ENCODE measurements around the gene TRPC4.

TRPC4 gene

DNA sequence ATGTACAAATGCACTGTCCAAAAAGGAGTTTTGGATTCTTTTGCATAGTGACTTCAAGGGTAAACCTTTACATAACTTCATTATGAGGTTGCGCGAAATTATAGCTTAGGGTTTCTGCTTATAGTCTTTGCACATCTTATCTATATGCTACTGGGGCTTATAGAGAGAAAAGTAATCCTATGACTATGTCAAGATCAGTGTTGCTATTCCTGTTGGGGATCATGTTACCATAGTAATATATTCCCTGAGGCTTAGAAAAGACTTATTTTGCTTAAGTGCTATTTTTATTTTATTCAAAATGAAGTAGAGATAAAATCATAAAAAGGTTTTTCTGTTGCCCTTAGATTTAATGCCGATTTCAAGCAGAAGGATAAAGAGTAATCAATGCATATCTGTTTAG is 256.3 kb downstream of the TRPC4 start:
- Histone ChIP-seq H3K4me2 (ENCODE audit: low read depth, low read length, poor library complexity, severe bottlenecking) (no peak overlapping the region), H3K9me2 (replicated peaks; ENCODE audit: insufficient read depth, low read length) (no peaks in the 10 kb centered on the region), H3K27me3 (ENCODE audit: low read length) (no peaks in the 10 kb centered on the region), H3K36me3 (ENCODE audit: low read length) (no peaks in the 10 kb centered on the region), H4K20me1 (ENCODE audit: low read depth, low read length) (no peaks in the 10 kb centered on the region), H3K9ac (ENCODE audit: low read length) (no peak overlapping the region), H3K79me2 (ENCODE audit: insufficient read depth, low read length) (no peaks in the 10 kb centered on the region), H3F3A (ENCODE audit: insufficient read depth) (no peaks in the 10 kb centered on the region), H3K9me3 (ENCODE audit: insufficient read depth, low read length) (no peaks in the 10 kb centered on the region), H3K27ac (ENCODE audit: low read depth, low read length) (no peak overlapping the region), H2AFZ (ENCODE audit: low read depth, low read length, severe bottlenecking) (no peak overlapping the region), H3K4me3 (ENCODE audit: insufficient read depth, low read length, poor library complexity, severe bottlenecking) (no peak overlapping the region)
- TF ChIP-seq, protein P1, sequence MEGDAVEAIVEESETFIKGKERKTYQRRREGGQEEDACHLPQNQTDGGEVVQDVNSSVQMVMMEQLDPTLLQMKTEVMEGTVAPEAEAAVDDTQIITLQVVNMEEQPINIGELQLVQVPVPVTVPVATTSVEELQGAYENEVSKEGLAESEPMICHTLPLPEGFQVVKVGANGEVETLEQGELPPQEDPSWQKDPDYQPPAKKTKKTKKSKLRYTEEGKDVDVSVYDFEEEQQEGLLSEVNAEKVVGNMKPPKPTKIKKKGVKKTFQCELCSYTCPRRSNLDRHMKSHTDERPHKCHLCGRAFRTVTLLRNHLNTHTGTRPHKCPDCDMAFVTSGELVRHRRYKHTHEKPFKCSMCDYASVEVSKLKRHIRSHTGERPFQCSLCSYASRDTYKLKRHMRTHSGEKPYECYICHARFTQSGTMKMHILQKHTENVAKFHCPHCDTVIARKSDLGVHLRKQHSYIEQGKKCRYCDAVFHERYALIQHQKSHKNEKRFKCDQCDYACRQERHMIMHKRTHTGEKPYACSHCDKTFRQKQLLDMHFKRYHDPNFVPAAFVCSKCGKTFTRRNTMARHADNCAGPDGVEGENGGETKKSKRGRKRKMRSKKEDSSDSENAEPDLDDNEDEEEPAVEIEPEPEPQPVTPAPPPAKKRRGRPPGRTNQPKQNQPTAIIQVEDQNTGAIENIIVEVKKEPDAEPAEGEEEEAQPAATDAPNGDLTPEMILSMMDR (IDR thresholded peaks at IDR 0.05; ENCODE audit: insufficient read depth, low read length, poor library complexity, severe bottlenecking) = no peak
- TF ChIP-seq EZH2phosphoT487 (conservative IDR thresholded peaks at IDR 0.05; ENCODE audit: low read length) = no peak

DNA sequence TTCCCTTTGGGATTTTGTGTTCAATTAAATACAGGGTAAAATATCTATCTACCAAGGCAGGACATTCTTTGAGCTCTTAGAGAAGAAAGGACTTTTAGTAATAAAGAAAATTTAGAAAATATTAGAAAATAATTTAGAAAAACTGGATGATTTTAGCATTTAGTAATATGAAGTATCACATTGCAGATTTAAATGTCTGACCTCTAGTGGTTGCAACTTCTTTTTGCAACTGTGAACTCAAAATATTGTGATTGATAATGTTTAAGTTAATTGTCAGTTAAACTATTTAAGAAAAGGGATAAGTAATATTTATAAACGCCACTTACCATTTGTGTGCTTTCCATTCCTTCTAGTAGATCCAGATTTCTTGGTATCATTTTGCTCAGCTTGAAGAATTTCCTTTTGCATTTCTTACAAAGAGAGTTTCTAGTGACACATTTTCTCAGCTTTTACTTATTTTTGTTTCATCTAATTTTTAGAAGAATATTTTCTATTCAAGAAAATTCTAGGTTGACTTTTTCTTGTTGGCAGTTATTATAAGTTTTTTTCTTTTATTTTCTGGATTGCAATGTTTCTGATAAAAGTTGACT is 260.7 kb downstream of the TRPC4 start:
- H3K4me3 ChIP-seq (ENCODE audit: insufficient read depth, low read length, poor library complexity, severe bottlenecking) = no peak overlapping the region
- TF ChIP-seq, protein P1 (IDR thresholded peaks at IDR 0.05; ENCODE audit: insufficient read depth, low read length, poor library complexity, severe bottlenecking) = no peak
- TF ChIP-seq EZH2phosphoT487 (conservative IDR thresholded peaks at IDR 0.05; ENCODE audit: low read length) = no peak
- no peaks in the 10 kb centered on the region for H3K79me2 ChIP-seq (ENCODE audit: insufficient read depth, low read length)
- no peaks in the 10 kb centered on the region for H3K36me3 ChIP-seq (ENCODE audit: low read length)
- H3K27me3 ChIP-seq (ENCODE audit: low read length) = no peaks in the 10 kb centered on the region
- H4K20me1 ChIP-seq (ENCODE audit: low read depth, low read length) = no peaks in the 10 kb centered on the region
- H3K9me3 ChIP-seq (ENCODE audit: insufficient read depth, low read length) = no peaks in the 10 kb centered on the region
- H3K27ac ChIP-seq (ENCODE audit: low read depth, low read length) = no peak overlapping the region
- H3K9ac ChIP-seq (ENCODE audit: low read length) = no peak overlapping the region
- H3F3A ChIP-seq (ENCODE audit: insufficient read depth) = no peaks in the 10 kb centered on the region
- no peaks in the 10 kb centered on the region for H3K9me2 ChIP-seq (replicated peaks; ENCODE audit: insufficient read depth, low read length)
- no peak overlapping the region for H3K4me2 ChIP-seq (ENCODE audit: low read depth, low read length, poor library complexity, severe bottlenecking)
- H2AFZ ChIP-seq (ENCODE audit: low read depth, low read length, severe bottlenecking) = no peak overlapping the region

DNA sequence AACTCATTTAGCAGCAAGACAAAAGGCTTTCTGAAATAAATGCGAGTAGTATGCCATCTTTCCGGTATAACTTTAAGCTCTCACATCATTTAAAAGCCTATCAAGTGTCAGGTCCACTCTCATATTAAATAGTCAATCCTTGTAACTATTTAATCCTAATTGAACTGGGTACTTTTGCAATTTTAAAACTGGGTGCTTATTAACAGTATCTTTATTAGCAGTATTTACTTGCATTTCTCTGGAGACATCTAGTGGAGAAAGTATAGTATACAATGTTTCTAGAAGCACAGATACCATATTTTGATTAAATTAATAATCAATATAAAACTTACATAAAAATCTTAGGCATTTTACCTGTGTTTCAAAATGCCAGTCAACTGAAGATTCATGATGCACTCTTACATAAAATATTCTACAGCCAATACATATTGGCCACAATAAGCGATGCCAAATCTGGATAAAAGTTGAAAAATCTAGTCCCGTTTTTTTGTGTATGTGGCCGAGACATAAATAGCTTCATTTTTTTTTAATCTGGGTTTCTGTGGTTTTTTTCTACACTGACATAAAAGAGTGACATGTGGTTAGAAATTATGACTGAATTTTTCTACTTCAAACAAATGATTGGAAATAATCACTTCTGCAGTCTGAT is 266.7 kb downstream of the TRPC4 start:
- Histone ChIP-seq H3K4me2 (ENCODE audit: low read depth, low read length, poor library complexity, severe bottlenecking) (no peak overlapping the region), H3K27ac (ENCODE audit: low read depth, low read length) (no peak overlapping the region), H3K9me3 (ENCODE audit: insufficient read depth, low read length) (no peaks in the 10 kb centered on the region), H3K9me2 (replicated peaks; ENCODE audit: insufficient read depth, low read length) (no peaks in the 10 kb centered on the region), H3K27me3 (ENCODE audit: low read length) (no peaks in the 10 kb centered on the region), H3K4me3 (ENCODE audit: insufficient read depth, low read length, poor library complexity, severe bottlenecking) (no peak overlapping the region), H4K20me1 (ENCODE audit: low read depth, low read length) (no peaks in the 10 kb centered on the region), H3F3A (ENCODE audit: insufficient read depth) (no peaks in the 10 kb centered on the region), H3K9ac (ENCODE audit: low read length) (no peak overlapping the region), H3K36me3 (ENCODE audit: low read length) (no peaks in the 10 kb centered on the region), H3K79me2 (ENCODE audit: insufficient read depth, low read length) (no peaks in the 10 kb centered on the region), H2AFZ (ENCODE audit: low read depth, low read length, severe bottlenecking) (no peak overlapping the region)
- no peak for TF ChIP-seq EZH2phosphoT487 (conservative IDR thresholded peaks at IDR 0.05; ENCODE audit: low read length)
- TF ChIP-seq, protein P1 (IDR thresholded peaks at IDR 0.05; ENCODE audit: insufficient read depth, low read length, poor library complexity, severe bottlenecking) = peak; percentile 28
